Measurements from ENCODE around the gene TKTL1.
A peak's percentile ranks its signal among the peaks of the same experiment; 100 is the strongest.

DNA sequence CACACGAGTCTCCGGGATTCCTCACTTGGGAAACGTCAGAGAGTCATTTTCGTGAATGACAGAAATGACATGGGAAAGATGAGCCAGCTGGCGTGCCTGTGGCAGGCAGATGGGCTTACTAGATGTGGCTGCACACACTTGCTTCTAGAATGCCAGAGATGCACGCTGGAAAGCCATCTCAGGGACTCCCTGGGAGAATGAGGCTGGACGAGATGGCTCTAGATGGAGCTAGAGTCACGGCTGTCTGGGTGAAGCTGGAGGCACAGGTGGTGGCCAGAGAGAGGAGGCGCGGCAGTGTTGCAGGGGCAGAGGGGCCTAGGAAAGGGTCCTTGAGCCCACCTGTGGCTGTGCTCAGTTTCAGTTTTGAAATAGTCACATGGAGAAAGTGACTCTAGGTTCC is 26.0 kb downstream of the TKTL1 start:
- TF ChIP-seq JUNB (IDR thresholded peaks at IDR 0.05; ENCODE audit: unreplicated experiment) (no peak), CREB1 (CRISPR knock-in tag; IDR thresholded peaks at IDR 0.05; ENCODE audit: low read depth) (no peak), POLR2AphosphoS5 (IDR thresholded peaks at IDR 0.05; ENCODE audit: low read depth) (no peak), CTCF (conservative IDR thresholded peaks at IDR 0.05; ENCODE audit: low read depth in 2 of 2) (peak in 1 of 2 experiments; percentile 30; a peak in 2 of 4 replicates), REST (IDR thresholded peaks at IDR 0.05; ENCODE audit: unreplicated experiment) (no peak), EZH2 (IDR thresholded peaks at IDR 0.05; ENCODE audit: low read depth, unreplicated experiment) (no peak), EZH2phosphoT487 (IDR thresholded peaks at IDR 0.05; ENCODE audit: unreplicated experiment) (no peak)
- TF ChIP-seq, protein P1, sequence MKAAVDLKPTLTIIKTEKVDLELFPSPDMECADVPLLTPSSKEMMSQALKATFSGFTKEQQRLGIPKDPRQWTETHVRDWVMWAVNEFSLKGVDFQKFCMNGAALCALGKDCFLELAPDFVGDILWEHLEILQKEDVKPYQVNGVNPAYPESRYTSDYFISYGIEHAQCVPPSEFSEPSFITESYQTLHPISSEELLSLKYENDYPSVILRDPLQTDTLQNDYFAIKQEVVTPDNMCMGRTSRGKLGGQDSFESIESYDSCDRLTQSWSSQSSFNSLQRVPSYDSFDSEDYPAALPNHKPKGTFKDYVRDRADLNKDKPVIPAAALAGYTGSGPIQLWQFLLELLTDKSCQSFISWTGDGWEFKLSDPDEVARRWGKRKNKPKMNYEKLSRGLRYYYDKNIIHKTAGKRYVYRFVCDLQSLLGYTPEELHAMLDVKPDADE (IDR thresholded peaks at IDR 0.05): no peak
